AG04449 (cell line): ENCODE data around the gene SORCS1.

ENCODE experiments used
- CTCF ChIA-PET: fragments of 350-600 bp; formaldehyde crosslinking; extraction: SDS; loops from one replicate; lab custom pipeline; 2021; ENCODE audit warnings: antibody characterized with exemption; lab: Yijun Ruan, JAX
- POLR2A ChIA-PET: fragments of 400-600, 350-600 bp; formaldehyde crosslinking; extraction: SDS; loops from one replicate; lab custom pipeline; 2020; ENCODE audit warnings: antibody characterized with exemption, inconsistent platforms; lab: Yijun Ruan, JAX
- DNase-seq: peaks from one replicate; pipeline ENCODE4 v3.0.0-alpha.2; 2010; ENCODE audit warnings: low read depth, low spot score
- H3K4me3 ChIP-seq: 2 replicates; pipeline ENCODE4 v1.5.1; 2011; ENCODE audit warnings: low read depth, mild to moderate bottlenecking, control low read depth, low read length
- CTCF ChIP-seq: IDR thresholded peaks from one replicate; pipeline ENCODE4 v1.5.1; 2011; ENCODE audit warnings: mild to moderate bottlenecking, moderate library complexity, low read length, control low read depth, inconsistent platforms; ENCODE audit not compliant: insufficient read depth; ENCODE audit errors: missing control alignments

The SORCS1 gene

GRCh38 chr10:106557951-106558733, 606.4 kb downstream of the SORCS1 start:
- TF ChIP-seq CTCF, result no peak
- POLR2A ChIA-PET, result interaction anchor here (0.6 kb wide), 1 partner anchor 57 kb away, joined by 3 read pairs; no protein-coding TSS in a partner anchor
- peak; percentile 34 for DNase-seq
- H3K4me3 ChIP-seq, result no peak overlapping the region
- CTCF ChIA-PET, result interaction anchor here (1.0 kb wide), 1 partner anchor 202 kb away, joined by 3 read pairs; no protein-coding TSS in a partner anchor

GRCh38 chr10:106557053-106557452, 607.5 kb downstream of the SORCS1 start:
- TF ChIP-seq CTCF, result no peak
- ChIA-PET POLR2A (interaction anchor here (0.6 kb wide), 1 partner anchor 58 kb away, joined by 3 read pairs; no protein-coding TSS in a partner anchor), CTCF (interaction anchor here (1.0 kb wide), 1 partner anchor 201 kb away, joined by 3 read pairs; no protein-coding TSS in a partner anchor)

GRCh38 chr10:106555599-106555998, 608.9 kb downstream of the SORCS1 start:
- POLR2A ChIA-PET, result no interaction called here
- no peak overlapping the region for H3K4me3 ChIP-seq
- no peak for TF ChIP-seq CTCF
- no peak for DNase-seq
- CTCF ChIA-PET, result interaction anchor here (1.3 kb wide), 1 partner anchor 16 kb away, joined by 5 read pairs; no protein-coding TSS in a partner anchor

More at GRCh38 chr10:106557053-106557452, 607.5 kb downstream of the SORCS1 start:
- DNase-seq, result peak; percentile 45
- H3K4me3 ChIP-seq, result no peak overlapping the region

GRCh38 chr10:106551501-106552062, 612.9 kb downstream of the SORCS1 start:
- peak; percentile 33 for DNase-seq
- no peak for TF ChIP-seq CTCF
- no peak overlapping the region for H3K4me3 ChIP-seq
- ChIA-PET POLR2A (no interaction called here), CTCF (interaction anchor here (1.7 kb wide), 1 partner anchor 20 kb away, joined by 5 read pairs; no protein-coding TSS in a partner anchor)

- ChIA-PET CTCF (no interaction called here), POLR2A (no interaction called here)
Observed at GRCh38 chr10:106548832-106549231, 615.7 kb downstream of the SORCS1 start.

More at GRCh38 chr10:106548832-106549231, 615.7 kb downstream of the SORCS1 start:
- DNase-seq, result no peak
- TF ChIP-seq CTCF, result no peak
- no peak overlapping the region for H3K4me3 ChIP-seq
